K562 (cell line): ENCODE data around the gene OSBP2. TPM values are rescaled to one million over a fixed set of nuclear protein-coding genes. Genes with fewer than 3 reads are reported as not detected.

Source experiments
- ARID1B ChIP-seq: fragments of 450-650 bp; IDR thresholded peaks from 2 replicates; pipeline ENCODE4 v1.6.1; 2016; ENCODE audit warnings: antibody characterized with exemption, mild to moderate bottlenecking, inconsistent platforms
- CREM ChIP-seq: IDR thresholded peaks from 2 replicates; pipeline ENCODE4 v1.6.1; 2014; ENCODE audit warnings: antibody characterized with exemption, low read depth
- CTBP1 ChIP-seq: fragments of 450-650 bp; IDR thresholded peaks from 2 replicates; pipeline ENCODE4 v1.6.1; 2016; ENCODE audit warnings: borderline replicate concordance
- EGR1 ChIP-seq: fragments of 450-650 bp; conservative IDR thresholded peaks from 2 replicates; pipeline ENCODE4 v1.6.1; 2017; ENCODE audit warnings: mild to moderate bottlenecking
- FOS ChIP-seq: IDR thresholded peaks from 3 replicates; pipeline ENCODE4 v1.6.1; 2011; ENCODE audit not compliant: insufficient read length; ENCODE audit errors: extremely low read depth
- GTF2E2 ChIP-seq: fragments of 200-800 bp; sonication (Bioruptor generic); IDR thresholded peaks from 2 replicates; pipeline ENCODE4 v1.6.1; 2016; ENCODE audit warnings: missing genetic modification characterization, missing compliant biosample characterization
- IRF1 ChIP-seq: sonication (generic); formaldehyde crosslinking; IDR thresholded peaks from 2 replicates; pipeline ENCODE4 v1.8.0; 2022; ENCODE audit warnings: missing genetic modification reagents, mild to moderate bottlenecking, borderline replicate concordance
- KDM4B ChIP-seq, 2 experiments: fragments of 450-650 bp in 1 of 2; sonication (generic) in 1 of 2; IDR thresholded peaks; 2 replicates each; pipeline ENCODE4 v1.6.1; 2016 to 2017; ENCODE audit warnings: borderline replicate concordance in 2 of 2, antibody characterized with exemption in 1 of 2, low read depth in 1 of 2, mild to moderate bottlenecking in 1 of 2
- MLLT1 ChIP-seq, 2 experiments: fragments of 450-650 bp; IDR thresholded peaks; 2 replicates each; pipeline ENCODE4 v1.6.1; 2016
- MXD1 ChIP-seq: fragments of 250-450 bp; sonication (Bioruptor Pico); IDR thresholded peaks from 2 replicates; pipeline ENCODE4 v1.8.0; 2021; ENCODE audit warnings: borderline replicate concordance, mild to moderate bottlenecking, moderate library complexity; ENCODE audit not compliant: poor library complexity, severe bottlenecking
- MYC ChIP-seq, 2 experiments: fragments of 250-450 bp in 1 of 2; sonication (Bioruptor Pico) in 1 of 2; IDR thresholded peaks; 2 replicates each; pipeline versions ENCODE4 v1.5.1 to v1.6.1; 2012 to 2021; ENCODE audit warnings: low read depth in 2 of 2, borderline replicate concordance in 1 of 2, improper control_type of control experiment in 1 of 2, low read length in 1 of 2, mild to moderate bottlenecking in 1 of 2, moderate library complexity in 1 of 2
- PRDM10 ChIP-seq: fragments of 450-650 bp; IDR thresholded peaks from 2 replicates; pipeline ENCODE4 v1.6.1; 2018; ENCODE audit not compliant: partially characterized antibody
- SAFB ChIP-seq: fragments of 200-400 bp; formaldehyde crosslinking; IDR thresholded peaks from 2 replicates; pipeline ENCODE4 v1.6.1; 2017; ENCODE audit warnings: low read depth, low read length, borderline replicate concordance
- SIN3B ChIP-seq: fragments of 450-650 bp; IDR thresholded peaks from 2 replicates; pipeline ENCODE4 v1.6.1; 2017; ENCODE audit warnings: low read depth, mild to moderate bottlenecking, moderate library complexity
- SMARCE1 ChIP-seq: fragments of 450-650 bp; IDR thresholded peaks from 2 replicates; pipeline ENCODE4 v1.7.1; 2016; ENCODE audit warnings: mild to moderate bottlenecking
- SREBF2 ChIP-seq: sonication (generic); formaldehyde crosslinking; IDR thresholded peaks from 2 replicates; pipeline ENCODE4 v1.4.0; 2020; ENCODE audit warnings: mild to moderate bottlenecking, missing genetic modification reagents
- TRIM25 ChIP-seq: fragments of 450-650 bp; IDR thresholded peaks from 2 replicates; pipeline ENCODE4 v1.7.0; 2016; ENCODE audit warnings: borderline replicate concordance
- TSC22D4 ChIP-seq: fragments of 450-650 bp; IDR thresholded peaks from 2 replicates; pipeline ENCODE4 v1.6.1; 2016; ENCODE audit warnings: missing genetic modification characterization, missing biosample characterization, control low read depth
- ZNF134 ChIP-seq: fragments of 250-450 bp; sonication (Bioruptor Pico); conservative IDR thresholded peaks from 2 replicates; pipeline ENCODE4 v1.4.0; 2020
- ZNF436 ChIP-seq: fragments of 250-450, 450-650 bp; sonication (Bioruptor Pico); formaldehyde crosslinking; IDR thresholded peaks from 2 replicates; pipeline ENCODE4 v1.7.0; 2020; ENCODE audit warnings: mild to moderate bottlenecking
- polyA plus RNA-seq, 8 experiments: library from polyadenylated mRNA; depleted of rRNA in 4 of 8; stranded (reverse) in 5 of 8; unstranded in 3 of 8; fragments of >200 nt; fragmentation: Nextera tagmentation in 2 of 8; fragmentation: Illumina TruSeq in 1 of 8; extraction: Ambion mirVana in 2 of 8; extraction: Trizol in 1 of 8; gene quantifications; 2 replicates each; pipeline versions ENCODE4 v1.2.1 to v1.2.3, GENCODE V29; 2011 to 2014; ENCODE audit warnings: inconsistent platforms in 1 of 8, missing spikeins in 1 of 8
- total RNA-seq, 7 experiments: library from RNA; depleted of rRNA in 6 of 7; stranded (reverse); fragments of >200 nt in 6 of 7; fragmentation: Illumina TruSeq in 2 of 7; extraction: Trizol in 2 of 7; gene quantifications; 2 replicates each; pipeline versions ENCODE4 v1.2.1 to v1.2.3, GENCODE V29; 2011 to 2021; ENCODE audit warnings: low replicate concordance in 1 of 7

OSBP2 gene
- total and polyA plus RNA-seq, 9 of the 15 experiments (the other 6 are each of a cell fraction or from before 2014, with no cell fraction given): 0.52 to 29.5 (median 21.6) TPM

GRCh38 chr22:30649430-30650007, 45.2 kb upstream of the OSBP2 start (continued):
- TF ChIP-seq MLLT1 (IDR thresholded peaks at IDR 0.05) (no peak), PRDM10 (peak; percentile 47), SAFB (no peak), ZNF134 (CRISPR knock-in tag) (no peak), MXD1 (CRISPR knock-in tag) (no peak), ZNF436 (CRISPR knock-in tag) (no peak), TRIM25 (no peak), GTF2E2 (tag) (no peak), IRF1 (CRISPR knock-in tag) (no peak), TSC22D4 (no peak), ARID1B (peak; percentile 66), EGR1 (peak; percentile 62), FOS (peak; percentile 23), SREBF2 (no peak), MYC (IDR thresholded peaks at IDR 0.05; ENCODE audit: low read depth, low read length) (no peak), MYC (CRISPR knock-in tag; IDR thresholded peaks at IDR 0.05; ENCODE audit: borderline replicate concordance, low read depth) (no peak), SIN3B (no peak), SMARCE1 (peak; percentile 80), KDM4B (IDR thresholded peaks at IDR 0.05; ENCODE audit: borderline replicate concordance in 2 of 2, low read depth in 1 of 2) (no peak), CTBP1 (peak; percentile 79; the same call in 1 of the 2 replicates), CREM (peak; percentile 24; the same call in 1 of the 2 replicates)
